ENCODE results near the gene EFNA4. TPM values are rescaled to one million over a fixed set of nuclear protein-coding genes. Genes with fewer than 3 reads are reported as not detected.

Gene EFNA4
- total and polyA plus RNA-seq, 7 donors, result 0.39 to 1.3 (median 0.83) TPM

- no peaks in the 10 kb centered on the region for H3K36me3 ChIP-seq (ENCODE audit: insufficient read depth in 1 of 2, low read depth in 1 of 2)
- ATAC-seq, result no peak
Observed at GRCh38 chr1:155076371-155076770, 12.8 kb downstream of the EFNA4 start.

DNA sequence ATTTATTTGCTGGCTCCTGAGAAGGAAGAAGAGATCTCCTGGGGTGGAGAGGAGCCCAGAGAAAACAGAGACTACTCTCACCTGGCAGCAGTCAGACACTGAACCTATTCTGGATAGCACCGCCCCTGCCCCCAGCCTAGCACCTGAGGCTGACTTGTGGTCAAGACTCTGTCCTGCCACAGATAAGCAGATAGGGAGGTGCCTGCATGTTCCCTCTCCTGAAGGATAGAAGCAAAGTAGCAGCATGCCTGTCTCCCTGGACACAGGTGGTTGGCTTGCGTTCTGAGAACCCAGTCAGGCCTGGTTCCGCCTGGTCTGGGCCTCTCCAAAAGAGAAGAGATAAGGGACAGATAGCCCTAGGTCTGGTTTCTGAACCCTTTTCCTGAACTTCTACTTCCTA lies 13.8 kb downstream of the EFNA4 start:
- TF ChIP-seq, protein P1, sequence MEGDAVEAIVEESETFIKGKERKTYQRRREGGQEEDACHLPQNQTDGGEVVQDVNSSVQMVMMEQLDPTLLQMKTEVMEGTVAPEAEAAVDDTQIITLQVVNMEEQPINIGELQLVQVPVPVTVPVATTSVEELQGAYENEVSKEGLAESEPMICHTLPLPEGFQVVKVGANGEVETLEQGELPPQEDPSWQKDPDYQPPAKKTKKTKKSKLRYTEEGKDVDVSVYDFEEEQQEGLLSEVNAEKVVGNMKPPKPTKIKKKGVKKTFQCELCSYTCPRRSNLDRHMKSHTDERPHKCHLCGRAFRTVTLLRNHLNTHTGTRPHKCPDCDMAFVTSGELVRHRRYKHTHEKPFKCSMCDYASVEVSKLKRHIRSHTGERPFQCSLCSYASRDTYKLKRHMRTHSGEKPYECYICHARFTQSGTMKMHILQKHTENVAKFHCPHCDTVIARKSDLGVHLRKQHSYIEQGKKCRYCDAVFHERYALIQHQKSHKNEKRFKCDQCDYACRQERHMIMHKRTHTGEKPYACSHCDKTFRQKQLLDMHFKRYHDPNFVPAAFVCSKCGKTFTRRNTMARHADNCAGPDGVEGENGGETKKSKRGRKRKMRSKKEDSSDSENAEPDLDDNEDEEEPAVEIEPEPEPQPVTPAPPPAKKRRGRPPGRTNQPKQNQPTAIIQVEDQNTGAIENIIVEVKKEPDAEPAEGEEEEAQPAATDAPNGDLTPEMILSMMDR (IDR thresholded peaks at IDR 0.05), result no peak
- DNase-seq, result peak in 1 of 2 donors; percentile 15
- Histone ChIP-seq H3K9me3 (no peaks in the 10 kb centered on the region), H3K27ac (no peak overlapping the region), H3K4me1 (peaks cover 18% of the 10 kb centered on the region), H3K27me3 (ENCODE audit: insufficient read depth in 3 of 3, low read length in 2 of 3) (peaks cover 0 to 37% (median 20%) of the 10 kb centered on the region in 3 donors), H3K36me3 (ENCODE audit: insufficient read depth in 1 of 2, low read depth in 1 of 2) (no peaks in the 10 kb centered on the region), H3K4me3 (no peak overlapping the region)
- no peak for ATAC-seq
- intact Hi-C loops (cut with DNase I), result no loop called here
- 94 to 97% (median 96%) methylated on average over 3 of the region's 3 CpGs for WGBS, 3 donors

More at GRCh38 chr1:155076371-155076770, 12.8 kb downstream of the EFNA4 start:
- peaks cover 0 to 27% (median 12%) of the 10 kb centered on the region in 3 donors for H3K27me3 ChIP-seq (ENCODE audit: insufficient read depth in 3 of 3, low read length in 2 of 3)
- no peak for DNase-seq
- intact Hi-C loops (cut with DNase I), result no loop called here
- H3K27ac ChIP-seq, result no peak overlapping the region
- WGBS, 3 donors, result 64 to 86% (median 67%) methylated on average over 1 of the region's 1 CpG
- peaks cover 19% of the 10 kb centered on the region for H3K4me1 ChIP-seq
- H3K9me3 ChIP-seq, result no peaks in the 10 kb centered on the region
- TF ChIP-seq, protein P1 (IDR thresholded peaks at IDR 0.05), result no peak
- H3K4me3 ChIP-seq, result no peak overlapping the region

- Histone ChIP-seq H3K4me1 (peaks cover 18% of the 10 kb centered on the region), H3K27me3 (ENCODE audit: insufficient read depth in 3 of 3, low read length in 2 of 3) (peaks cover 0 to 42% (median 25%) of the 10 kb centered on the region in 3 donors), H3K27ac (no peak overlapping the region), H3K9me3 (no peaks in the 10 kb centered on the region), H3K36me3 (ENCODE audit: insufficient read depth in 1 of 2, low read depth in 1 of 2) (no peaks in the 10 kb centered on the region), H3K4me3 (no peak overlapping the region)
- TF ChIP-seq, protein P1 (IDR thresholded peaks at IDR 0.05), result no peak
- WGBS, 3 donors, result 57 to 61% (median 60%) methylated on average over 4 of the region's 4 CpGs
- ATAC-seq (no peak), DNase-seq (no peak)
- intact Hi-C loops (cut with DNase I), result no loop called here
Observed at GRCh38 chr1:155077758-155078445, 14.4 kb downstream of the EFNA4 start.

DNA sequence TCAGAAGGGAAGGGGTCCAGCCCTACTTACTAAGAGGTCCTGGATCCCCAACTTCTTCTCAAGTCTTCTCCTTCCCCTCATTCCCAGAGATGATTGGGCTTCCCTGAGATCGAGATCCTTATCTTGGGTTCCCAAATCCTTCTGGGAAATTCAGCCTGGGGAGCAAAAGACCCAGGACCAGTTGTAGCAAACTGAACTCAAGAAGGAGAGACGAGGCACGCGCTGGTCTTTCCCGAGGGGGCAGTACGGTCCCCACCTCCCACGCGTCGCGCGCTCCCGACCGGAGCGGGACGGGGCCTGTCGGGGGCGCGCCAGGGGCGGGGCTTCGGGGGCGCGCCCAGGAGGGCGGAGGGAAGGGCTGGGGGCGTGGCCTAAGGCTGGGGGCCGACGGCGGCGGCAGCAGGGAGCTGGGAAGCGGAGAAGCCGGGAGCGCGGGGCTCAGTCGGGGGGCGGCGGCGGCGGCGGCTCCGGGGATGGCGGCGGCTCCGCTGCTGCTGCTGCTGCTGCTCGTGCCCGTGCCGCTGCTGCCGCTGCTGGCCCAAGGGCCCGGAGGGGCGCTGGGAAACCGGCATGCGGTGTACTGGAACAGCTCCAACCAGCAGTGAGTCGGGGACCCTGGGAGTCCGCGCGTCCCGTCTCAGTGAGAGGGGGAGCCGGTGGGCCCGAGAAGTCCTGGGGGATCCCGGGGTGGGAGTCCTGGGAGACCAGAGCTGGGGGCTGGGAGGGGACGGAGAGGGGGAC lies 15.1 kb downstream of the EFNA4 start, which contains the start of gene EFNA3:
Gene EFNA3, plus strand, starts transcription at position 369 of the 741 bp plus-strand sequence. Its CDS starts 105 bp downstream, at position 474.
- no peaks in the 10 kb centered on the region for H3K36me3 ChIP-seq (ENCODE audit: insufficient read depth in 1 of 2, low read depth in 1 of 2)
- peaks cover 18% of the 10 kb centered on the region for H3K4me1 ChIP-seq

More for the DNA sequence above, 15.1 kb downstream of the EFNA4 start, which contains the start of gene EFNA3:
- peaks cover 0 to 50% (median 27%) of the 10 kb centered on the region in 3 donors for H3K27me3 ChIP-seq (ENCODE audit: insufficient read depth in 3 of 3, low read length in 2 of 3)
- DNase-seq (peak; percentile 82 to 87), ATAC-seq (peak; percentile 70 to 88 (median 84))
- TF ChIP-seq, protein P1 (IDR thresholded peaks at IDR 0.05), result no peak
- no peaks in the 10 kb centered on the region for H3K9me3 ChIP-seq
- intact Hi-C loops (cut with DNase I), result no loop called here
- no peak within 1 kb of the TSS for H3K27ac ChIP-seq
- peak within 1 kb of the TSS; percentile 64 for H3K4me3 ChIP-seq
- WGBS, 3 donors, result 1 to 3% (median 2%) methylated on average over 43 to 59 of the region's 59 CpGs

Measured in psoas muscle (tissue), 8 donors.